WTC11 (cell line): ENCODE data around the gene HOXD12.

Experiments used
- CREB1 ChIP-seq: sonication (generic); formaldehyde crosslinking; IDR thresholded peaks from 2 replicates; pipeline ENCODE4 v1.8.0; 2023; ENCODE audit warnings: mild to moderate bottlenecking, missing genetic modification reagents
- CTCF ChIP-seq: fragments of 200-600 bp; IDR thresholded peaks from 2 replicates; pipeline ENCODE4 v1.8.0; 2022; ENCODE audit warnings: antibody characterized with exemption
- ZNF121 ChIP-seq: sonication (generic); formaldehyde crosslinking; IDR thresholded peaks from 2 replicates; pipeline ENCODE4 v1.8.0; 2023; ENCODE audit warnings: missing genetic modification reagents

GRCh38 chr2:176138923-176139660, 39.5 kb downstream of the HOXD12 start:
- no peak for TF ChIP-seq ZNF121 (CRISPR knock-in tag)
- no peak for TF ChIP-seq CTCF
- TF ChIP-seq CREB1 (CRISPR knock-in tag) = no peak
